GM12878 (cell line): Measurements from ENCODE around the gene ZNF662. TPM values are rescaled to one million over a fixed set of nuclear protein-coding genes. Genes with fewer than 3 reads are reported as not detected.

Experiments
- ATAC-seq: fragments of 200-7000 bp; cut with Tn5 transposase; 3 replicates; pipeline ENCODE4 v1.9.1; 2020; ENCODE audit warnings: mild to moderate bottlenecking, moderate library complexity
- BruUV-seq: library from RNA; stranded (reverse); fragments of 400-500 nt; replicated peaks from 2 replicates; lab custom pipeline; 2021; lab: Mats Ljungman, UMichigan
- CTCF ChIA-PET: fragments of 300-600 bp; sonication (Branson Sonifier 250); formaldehyde crosslinking; extraction: SDS; loops from one replicate; lab custom pipeline; 2021; ENCODE audit warnings: inconsistent platforms; lab: Yijun Ruan, JAX
- POLR2A ChIA-PET: fragments of 350-600 bp; formaldehyde crosslinking; extraction: SDS; loops from one replicate; lab custom pipeline; 2021; ENCODE audit warnings: inconsistent platforms; lab: Charles Lee
- RAD21 ChIA-PET: fragments of 300-600 bp; sonication (Branson Sonifier 250); formaldehyde crosslinking; loops from one replicate; lab custom pipeline; 2023; ENCODE audit warnings: antibody characterized with exemption; ENCODE audit not compliant: unreplicated experiment; lab: Charles Lee
- SMC1A ChIA-PET: fragments of 300-600 bp; sonication (Branson Sonifier 250); formaldehyde crosslinking; loops from one replicate; lab custom pipeline; 2023; ENCODE audit not compliant: unreplicated experiment, uncharacterized antibody; lab: Charles Lee
- DNase-seq: peaks from one replicate; pipeline ENCODE4 v3.0.0-alpha.2; 2011; ENCODE audit warnings: low read depth, low spot score
- FAIRE-seq: peaks from 3 replicates; lab custom pipeline; 2011; peaks lifted over from hg19 to GRCh38; lab: Jason Lieb, UNC
- H2AFZ ChIP-seq: 2 replicates; pipeline ENCODE4 v1.6.0; 2011; ENCODE audit warnings: low read depth, low read length, control low read depth; ENCODE audit not compliant: control insufficient read depth
- H3K27ac ChIP-seq: 2 replicates; pipeline ENCODE4 v1.5.1; 2011; ENCODE audit warnings: control low read depth; ENCODE audit not compliant: control insufficient read depth, insufficient read depth
- H3K27me3 ChIP-seq, 2 experiments: replicated peaks in 1 of 2; 2 replicates each; pipeline versions ENCODE4 v1.6.0 to v1.6.1; 2011; ENCODE audit warnings: low read length in 1 of 2; ENCODE audit not compliant: control insufficient read depth in 2 of 2, insufficient read depth in 2 of 2
- H3K36me3 ChIP-seq, 2 experiments: 2 replicates each; pipeline ENCODE4 v1.5.1; 2011; ENCODE audit warnings: low read length in 1 of 2; ENCODE audit not compliant: control insufficient read depth in 2 of 2, insufficient read depth in 2 of 2
- H3K4me1 ChIP-seq: 2 replicates; pipeline ENCODE4 v1.6.1; 2011; ENCODE audit warnings: mild to moderate bottlenecking, low read length, moderate library complexity, mixed read lengths; ENCODE audit not compliant: control insufficient read depth, insufficient read depth
- H3K4me2 ChIP-seq: 2 replicates; pipeline ENCODE4 v1.6.0; 2011; ENCODE audit warnings: control low read depth; ENCODE audit not compliant: control insufficient read depth, insufficient read depth
- H3K4me3 ChIP-seq: fragments of 200-600 bp; sonication (generic); 2 replicates; pipeline ENCODE4 v1.5.1; 2016
- H3K79me2 ChIP-seq: 2 replicates; pipeline ENCODE4 v1.6.0; 2011; ENCODE audit warnings: low read length; ENCODE audit not compliant: control insufficient read depth, insufficient read depth
- H3K9ac ChIP-seq: 2 replicates; pipeline ENCODE4 v1.8.0; 2011; ENCODE audit warnings: low read length, control low read depth, mixed read lengths; ENCODE audit not compliant: control insufficient read depth, insufficient read depth
- H3K9me3 ChIP-seq: replicated peaks from 3 replicates; pipeline ENCODE4 v1.5.1; 2011; ENCODE audit warnings: mild to moderate bottlenecking, low read length; ENCODE audit not compliant: control insufficient read depth, insufficient read depth
- H4K20me1 ChIP-seq: 2 replicates; pipeline ENCODE4 v1.6.0; 2011; ENCODE audit not compliant: control insufficient read depth, insufficient read depth
- ATF7 ChIP-seq: fragments of 450-650 bp; IDR thresholded peaks from 2 replicates; pipeline ENCODE4 v1.6.1; 2016; ENCODE audit warnings: low read depth, mild to moderate bottlenecking
- BHLHE40 ChIP-seq, 2 experiments: fragments of 450-650 bp in 1 of 2; IDR thresholded peaks; 2 replicates each; pipeline ENCODE4 v1.6.1; 2011 to 2017; ENCODE audit warnings: low read depth in 2 of 2, borderline replicate concordance in 1 of 2, improper control_type of control experiment in 1 of 2, low read length in 1 of 2, mild to moderate bottlenecking in 1 of 2
- BRCA1 ChIP-seq: IDR thresholded peaks from 2 replicates; pipeline ENCODE4 v1.6.1; 2011; ENCODE audit warnings: low read depth, low read length, improper control_type of control experiment
- IRF4 ChIP-seq: IDR thresholded peaks from 2 replicates; pipeline ENCODE4 v1.6.1; 2011; ENCODE audit warnings: low read depth, low read length
- NRF1 ChIP-seq: conservative IDR thresholded peaks from 2 replicates; pipeline ENCODE4 v1.6.1; 2011; ENCODE audit warnings: mild to moderate bottlenecking, low read depth, low read length, improper control_type of control experiment
- SRF ChIP-seq, 2 experiments: IDR thresholded peaks; 2 replicates each; pipeline ENCODE4 v1.6.1; 2011; ENCODE audit warnings: low read depth in 2 of 2, low read length in 2 of 2, mild to moderate bottlenecking in 1 of 2, moderate library complexity in 1 of 2
- TBL1XR1 ChIP-seq: IDR thresholded peaks from 2 replicates; pipeline ENCODE4 v1.6.1; 2012; ENCODE audit warnings: low read depth, low read length, improper control_type of control experiment
- ZNF622 ChIP-seq: fragments of 450-650 bp; IDR thresholded peaks from 2 replicates; pipeline ENCODE4 v1.6.1; 2017; ENCODE audit warnings: mild to moderate bottlenecking, inconsistent platforms
- WGBS: methylation state at CpG from one replicate; pipeline ENCODE4 v1.1.6; 2016; ENCODE audit warnings: low lambda C conversion rate; ENCODE audit not compliant: insufficient replicate concordance, insufficient coverage; ENCODE audit errors: missing lambda C conversion rate; 5-methylcytosine and 5-hydroxymethylcytosine counted together
- in situ Hi-C: fragments of 300-500 bp; cut with MboI; formaldehyde crosslinking; loops from 9 replicates; pipeline ENCODE4 v1.14.3; 2018; ENCODE audit warnings: mixed read lengths
- intact Hi-C: fragments of 100-400 bp; cut with micrococcal nuclease; formaldehyde crosslinking; loops from one replicate; pipeline ENCODE4 v1.14.2; 2022; ENCODE audit not compliant: unreplicated experiment
- polyA plus RNA-seq, 11 experiments: library from polyadenylated mRNA; depleted of rRNA in 4 of 11; unstranded in 6 of 11; stranded (reverse) in 5 of 11; fragments of >200 nt; fragmentation: Nextera tagmentation in 4 of 11; fragmentation: Illumina TruSeq in 1 of 11; extraction: Ambion mirVana in 4 of 11; extraction: Trizol in 1 of 11; gene quantifications; 1 replicate in 1 of 11; 2 replicates in 10 of 11; pipeline versions ENCODE4 v1.2.1 to v1.2.3, GENCODE V29; 2011 to 2016; ENCODE audit warnings: inconsistent platforms in 2 of 11, missing spikeins in 2 of 11, low read depth in 1 of 11
- total RNA-seq, 4 experiments: library from RNA; depleted of rRNA in 3 of 4; stranded (reverse); fragments of >200 nt in 3 of 4; fragmentation: Illumina TruSeq in 1 of 4; extraction: Trizol in 1 of 4; gene quantifications; 2 replicates each; pipeline versions ENCODE4 v1.2.1 to v1.2.3, GENCODE V29; 2013 to 2021

ZNF662 gene
- total and polyA plus RNA-seq, 10 of the 15 experiments (the other 5 are each of a cell fraction or from before 2014, with no cell fraction given), result not detected

DNA sequence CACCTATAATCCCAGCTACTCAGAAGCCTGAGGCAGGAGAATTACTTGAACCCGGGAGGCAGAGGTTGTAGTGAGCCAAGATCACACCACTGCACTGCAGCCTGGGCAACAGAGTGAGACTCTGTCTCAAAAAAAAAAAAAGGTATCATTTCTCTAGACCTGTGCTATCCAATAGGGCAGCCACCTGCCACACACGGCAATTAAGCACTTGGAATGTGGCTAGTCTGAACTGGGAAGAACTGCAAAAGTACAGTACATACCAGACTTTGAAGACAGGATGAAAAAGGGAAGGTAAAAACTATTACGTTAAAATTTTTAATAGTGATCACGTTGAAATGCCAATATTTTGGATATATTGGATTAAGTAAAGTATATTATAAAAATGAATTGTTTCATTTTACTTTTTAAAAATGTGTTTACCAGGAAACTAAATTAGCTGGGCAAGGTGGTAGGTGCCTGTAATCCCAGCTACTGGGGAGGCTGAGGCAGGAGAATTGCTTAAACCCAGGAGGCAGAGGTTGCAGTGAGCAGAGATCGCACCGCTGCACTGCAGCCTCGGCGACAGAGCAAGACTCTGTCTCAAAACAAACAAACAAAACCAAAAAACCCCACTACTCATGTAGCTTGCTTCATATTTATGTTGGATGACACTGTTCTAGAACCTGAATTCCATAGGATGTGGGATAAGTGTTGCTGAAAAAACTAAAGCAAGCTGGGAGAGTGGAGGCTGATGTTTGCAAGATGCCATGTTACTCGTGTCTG lies 32.5 kb upstream of the ZNF662 start:
- Histone ChIP-seq H2AFZ (no peak overlapping the region), H3K79me2 (no peaks in the 10 kb centered on the region), H3K9ac (no peak overlapping the region), H3K4me2 (no peak overlapping the region), H3K9me3 (no peaks in the 10 kb centered on the region), H4K20me1 (no peaks in the 10 kb centered on the region), H3K27ac (no peak overlapping the region), H3K4me3 (no peak overlapping the region), H3K27me3 (no peaks in the 10 kb centered on the region), H3K4me1 (no peaks in the 10 kb centered on the region), H3K36me3 (no peaks in the 10 kb centered on the region)
- ATAC-seq (no peak), DNase-seq (no peak), FAIRE-seq (no peak)
- RAD21 ChIA-PET, result no interaction called here
- no TSS peak for BruUV-seq
- WGBS, result 52% methylated on average over 9 of the region's 9 CpGs
- POLR2A ChIA-PET, result no interaction called here
- in situ Hi-C loops (no loop called here), intact Hi-C loops (no loop called here)
- TF ChIP-seq SRF (IDR thresholded peaks at IDR 0.05; ENCODE audit: low read depth in 2 of 2, low read length in 2 of 2) (no peak), IRF4 (no peak), ATF7 (no peak), BHLHE40 (IDR thresholded peaks at IDR 0.05; ENCODE audit: borderline replicate concordance in 1 of 2, low read depth in 2 of 2, low read length in 1 of 2) (no peak), BRCA1 (no peak), ZNF622 (no peak), NRF1 (no peak), TBL1XR1 (no peak)
- CTCF ChIA-PET, result interaction anchor here (2.2 kb wide), 1 partner anchor 42 kb away, joined by 7 read pairs; no protein-coding TSS in a partner anchor
- SMC1A ChIA-PET, result no interaction called here
